ENCODE results near the gene TMEM179B.

GRCh38 chr11:62805961-62806441 lies 18.8 kb downstream of the TMEM179B start:
- no peak for TF ChIP-seq EZH2 (IDR thresholded peaks at IDR 0.05; ENCODE audit: borderline replicate concordance, low read depth, low read length, severe bottlenecking)
- TF ChIP-seq CTCF (IDR thresholded peaks at IDR 0.05; ENCODE audit: borderline replicate concordance, extremely low read depth, low read length, poor library complexity, severe bottlenecking), result no peak
